Measurements from ENCODE around the gene AMY2A. TPM values are rescaled to one million over a fixed set of nuclear protein-coding genes. Genes with fewer than 3 reads are reported as not detected.

Gene AMY2A
- total and polyA plus RNA-seq, 2 experiments from 2014 or later = not detected

- no peak overlapping the region for H3K4me3 ChIP-seq
- no peaks in the 10 kb centered on the region for H3K4me1 ChIP-seq (ENCODE audit: insufficient read depth)
- DNase-seq (ENCODE audit: low spot score) = no peak
- H3K4me3 Mint-ChIP-seq = no peak overlapping the region
- H3F3A ChIP-seq (replicated peaks; ENCODE audit: low read depth) = no peaks in the 10 kb centered on the region
- peaks cover 3% of the 10 kb centered on the region; the same call in 2 of the 3 replicates for H3K36me3 Mint-ChIP-seq (ENCODE audit: low read depth)
- ATAC-seq = no peak
- H3K27ac ChIP-seq (ENCODE audit: low read depth) = no peak overlapping the region
- no peaks in the 10 kb centered on the region for H3K27me3 ChIP-seq (ENCODE audit: insufficient read depth)
- H4K20me1 ChIP-seq (replicated peaks; ENCODE audit: insufficient read depth) = no peaks in the 10 kb centered on the region
- no peaks in the 10 kb centered on the region for H3K27me3 Mint-ChIP-seq (ENCODE audit: insufficient read depth, low read depth, poor library complexity)
- no peak overlapping the region for H2AFZ ChIP-seq
- H3K36me3 ChIP-seq (ENCODE audit: insufficient read depth) = no peaks in the 10 kb centered on the region
- TF ChIP-seq EZH2 (IDR thresholded peaks at IDR 0.05; ENCODE audit: low read depth, unreplicated experiment) (no peak), ZNF331 (CRISPR knock-in tag; IDR thresholded peaks at IDR 0.05; ENCODE audit: low read depth) (no peak)
- H3K9me2 ChIP-seq (ENCODE audit: insufficient read depth) = no peaks in the 10 kb centered on the region; the same call in 1 of the 2 replicates
- H3K27ac Mint-ChIP-seq = no peak overlapping the region
- no peak overlapping the region for H3K4me2 ChIP-seq
- peaks cover 6% of the 10 kb centered on the region for H3K9me3 Mint-ChIP-seq
- no peaks in the 10 kb centered on the region for H3K79me2 ChIP-seq (replicated peaks; ENCODE audit: insufficient read depth)
- no peaks in the 10 kb centered on the region for H3K4me1 Mint-ChIP-seq
Measured at GRCh38 chr1:103582464-103582863, 34.8 kb upstream of the AMY2A start.

GRCh38 chr1:103583887-103584286 lies 33.3 kb upstream of the AMY2A start:
- Histone ChIP-seq H3K4me2 (no peak overlapping the region), H2AFZ (no peak overlapping the region)
- H3K27me3 Mint-ChIP-seq (ENCODE audit: insufficient read depth, low read depth, poor library complexity) = peaks cover under 1% of the 10 kb centered on the region
- TF ChIP-seq CTCF (conservative IDR thresholded peaks at IDR 0.05; ENCODE audit: low read depth in 2 of 2) (no peak), POLR2AphosphoS5 (IDR thresholded peaks at IDR 0.05; ENCODE audit: low read depth) (no peak), REST (IDR thresholded peaks at IDR 0.05; ENCODE audit: unreplicated experiment) (no peak), ZNF462 (CRISPR knock-in tag; IDR thresholded peaks at IDR 0.05) (no peak), EZH2 (IDR thresholded peaks at IDR 0.05; ENCODE audit: low read depth, unreplicated experiment) (no peak), ETS1 (IDR thresholded peaks at IDR 0.05) (no peak), NANOG (IDR thresholded peaks at IDR 0.05; ENCODE audit: borderline replicate concordance) (no peak), JUNB (IDR thresholded peaks at IDR 0.05; ENCODE audit: unreplicated experiment) (no peak)

More at GRCh38 chr1:103583887-103584286, 33.3 kb upstream of the AMY2A start:
- Histone ChIP-seq H3K79me2 (replicated peaks; ENCODE audit: insufficient read depth) (no peaks in the 10 kb centered on the region), H3K4me3 (no peak overlapping the region), H3K4me1 (ENCODE audit: insufficient read depth) (no peaks in the 10 kb centered on the region), H3K27ac (ENCODE audit: low read depth) (no peak overlapping the region), H4K20me1 (replicated peaks; ENCODE audit: insufficient read depth) (no peaks in the 10 kb centered on the region), H3F3A (replicated peaks; ENCODE audit: low read depth) (no peaks in the 10 kb centered on the region), H3K36me3 (ENCODE audit: insufficient read depth) (0 out of 2 replicates have a peak, but pooled peaks cover 1% of the 10 kb centered on the region), H3K9me2 (ENCODE audit: insufficient read depth) (no peaks in the 10 kb centered on the region; the same call in 1 of the 2 replicates), H3K27me3 (ENCODE audit: insufficient read depth) (no peaks in the 10 kb centered on the region)
- Mint-ChIP-seq H3K36me3 (ENCODE audit: low read depth) (peaks cover 9% of the 10 kb centered on the region), H3K27ac (no peak overlapping the region), H3K4me3 (no peak overlapping the region), H3K9me3 (peaks cover 21% of the 10 kb centered on the region), H3K4me1 (no peaks in the 10 kb centered on the region)
- ATAC-seq (no peak), DNase-seq (ENCODE audit: low spot score) (no peak)
